GM18502 (cell line): ENCODE data around the gene XPC.

Source experiments
- ATAC-seq: cut with Tn5 transposase; IDR thresholded peaks from one replicate; pipeline ENCODE4 v1.9.1; 2021; ENCODE audit warnings: mild to moderate bottlenecking; ENCODE audit not compliant: unreplicated experiment, poor library complexity

Gene XPC

GRCh38 chr3:14175383-14176037 lies 2.9 kb downstream of the XPC start:
- peak; percentile 27 for ATAC-seq

GRCh38 chr3:14174483-14174882 lies 3.9 kb downstream of the XPC start:
- ATAC-seq, result no peak

- no peak for ATAC-seq
Measured at GRCh38 chr3:14172496-14172895, 5.9 kb downstream of the XPC start.

GRCh38 chr3:14170531-14171159 lies 7.8 kb downstream of the XPC start:
- ATAC-seq, result no peak

GRCh38 chr3:14169871-14170270 lies 8.5 kb downstream of the XPC start:
- ATAC-seq, result no peak

- ATAC-seq, result no peak
Measured at GRCh38 chr3:14169435-14169834, 9.0 kb downstream of the XPC start.

GRCh38 chr3:14166877-14167603 lies 11.4 kb downstream of the XPC start:
- ATAC-seq, result no peak

- ATAC-seq, result no peak
Measured at GRCh38 chr3:14162178-14162577, 16.2 kb downstream of the XPC start.

- no peak for ATAC-seq
Measured at GRCh38 chr3:14161282-14161681, 17.1 kb downstream of the XPC start.

- no peak for ATAC-seq
Measured at GRCh38 chr3:14159426-14159825, 19.0 kb downstream of the XPC start.

- ATAC-seq, result no peak
Measured at GRCh38 chr3:14158370-14158769, 20.0 kb downstream of the XPC start.

- no peak for ATAC-seq
Measured at GRCh38 chr3:14157951-14158350, 20.4 kb downstream of the XPC start.

GRCh38 chr3:14156843-14157561 lies 21.4 kb downstream of the XPC start:
- no peak for ATAC-seq

- ATAC-seq, result no peak
Measured at GRCh38 chr3:14156201-14156600, 22.2 kb downstream of the XPC start.

GRCh38 chr3:14154895-14155440 lies 23.4 kb downstream of the XPC start:
- no peak for ATAC-seq

GRCh38 chr3:14154276-14154675 lies 24.1 kb downstream of the XPC start:
- ATAC-seq, result no peak

GRCh38 chr3:14153663-14154062 lies 24.7 kb downstream of the XPC start:
- no peak for ATAC-seq

- no peak for ATAC-seq
Measured at GRCh38 chr3:14152963-14153355, 25.4 kb downstream of the XPC start.

- ATAC-seq, result no peak
Measured at GRCh38 chr3:14152233-14152962, 26.0 kb downstream of the XPC start.

GRCh38 chr3:14151471-14152083 lies 26.8 kb downstream of the XPC start:
- no peak for ATAC-seq
